Raji (cell line): ENCODE results near the gene KCNAB1.

Experiments
- POLR2A ChIP-seq: IDR thresholded peaks from 2 replicates; pipeline ENCODE4 v1.6.1; 2011; ENCODE audit warnings: low read depth, low read length, control low read depth; ENCODE audit not compliant: insufficient read depth

KCNAB1 gene

DNA sequence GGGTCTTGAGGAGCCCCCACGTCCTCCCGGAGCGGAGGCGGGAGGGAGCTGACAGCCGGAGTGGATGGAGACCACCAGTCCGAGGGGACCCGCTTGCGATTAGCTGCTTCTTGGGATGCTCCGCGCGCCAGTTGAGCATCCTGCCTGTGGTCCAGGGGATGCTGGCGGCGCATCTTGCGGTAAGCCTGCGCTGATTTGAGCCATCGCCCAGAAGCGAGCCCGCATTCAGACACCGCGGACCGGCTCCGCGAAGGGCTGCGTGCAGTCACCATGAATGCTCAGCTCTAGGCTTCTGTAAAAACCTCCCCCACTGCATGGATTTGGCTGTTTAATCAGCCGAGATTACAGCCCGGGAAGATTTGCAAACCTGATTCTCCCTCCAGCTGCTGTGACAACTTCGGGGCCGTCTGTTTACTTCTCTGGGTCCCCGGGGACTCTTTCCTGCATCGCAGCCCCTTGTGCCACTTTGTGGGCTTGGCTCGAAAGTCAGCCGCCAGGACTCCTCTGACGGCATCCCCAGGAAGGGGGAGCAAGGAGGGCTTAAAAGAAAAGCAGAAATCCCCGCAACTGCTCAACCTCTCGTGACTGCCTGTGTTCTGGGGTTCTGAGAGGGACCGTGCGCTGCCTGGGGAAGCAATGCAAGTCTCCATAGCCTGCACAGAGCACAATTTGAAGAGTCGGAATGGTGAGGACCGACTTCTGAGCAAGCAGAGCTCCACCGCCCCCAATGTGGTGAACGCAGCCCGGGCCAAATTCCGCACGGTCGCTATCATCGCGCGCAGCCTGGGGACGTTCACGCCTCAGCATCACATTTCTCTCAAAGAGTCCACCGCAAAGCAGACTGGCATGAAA lies 171.1 kb downstream of the KCNAB1 start:
- no peak for TF ChIP-seq POLR2A

DNA sequence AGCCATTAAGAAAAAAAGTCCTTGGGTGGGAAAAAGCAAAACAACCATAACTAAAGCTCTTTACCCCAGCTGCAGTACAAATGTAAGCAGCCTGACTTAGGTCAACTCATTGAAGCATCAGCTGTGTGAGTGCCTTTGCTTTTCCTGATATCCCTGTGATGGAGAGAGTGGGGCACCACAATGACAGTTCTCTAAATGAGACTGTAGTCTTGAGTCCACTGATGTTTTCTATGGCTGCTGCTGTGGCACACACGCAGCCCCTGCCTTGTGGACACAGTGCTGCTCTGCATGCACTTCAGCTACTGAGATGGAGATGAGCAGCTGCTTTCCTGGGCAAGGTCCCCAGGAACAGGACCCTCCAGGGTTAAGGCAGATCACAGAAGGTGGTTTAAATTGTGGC lies 173.2 kb downstream of the KCNAB1 start:
- no peak for TF ChIP-seq POLR2A

GRCh38 chr3:156297582-156297981 lies 177.2 kb downstream of the KCNAB1 start:
- no peak for TF ChIP-seq POLR2A

DNA sequence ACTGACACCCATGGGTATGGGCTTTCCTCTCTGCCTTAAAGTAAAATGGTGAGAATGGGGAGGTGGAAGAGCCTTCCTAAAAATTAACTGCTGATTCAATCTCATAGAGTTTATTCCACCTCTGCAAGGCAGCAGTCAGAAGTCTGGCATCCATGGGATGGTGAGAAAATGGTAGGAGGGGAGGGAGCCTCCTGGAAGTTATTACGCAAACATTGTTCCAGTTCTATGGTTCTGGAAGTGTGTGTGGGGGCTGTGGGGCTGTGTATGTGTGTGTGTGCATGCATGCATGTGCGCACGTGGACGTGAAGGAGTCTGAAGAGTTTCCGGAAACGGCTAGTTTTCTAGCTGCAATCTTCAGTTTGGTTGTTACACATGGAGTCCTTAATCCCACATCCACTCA lies 177.6 kb downstream of the KCNAB1 start:
- no peak for TF ChIP-seq POLR2A

- TF ChIP-seq POLR2A: no peak
These were observed 178.6 kb downstream of the KCNAB1 start for GRCh38 chr3:156298938-156299337.

GRCh38 chr3:156299569-156299968 lies 179.2 kb downstream of the KCNAB1 start:
- no peak for TF ChIP-seq POLR2A

DNA sequence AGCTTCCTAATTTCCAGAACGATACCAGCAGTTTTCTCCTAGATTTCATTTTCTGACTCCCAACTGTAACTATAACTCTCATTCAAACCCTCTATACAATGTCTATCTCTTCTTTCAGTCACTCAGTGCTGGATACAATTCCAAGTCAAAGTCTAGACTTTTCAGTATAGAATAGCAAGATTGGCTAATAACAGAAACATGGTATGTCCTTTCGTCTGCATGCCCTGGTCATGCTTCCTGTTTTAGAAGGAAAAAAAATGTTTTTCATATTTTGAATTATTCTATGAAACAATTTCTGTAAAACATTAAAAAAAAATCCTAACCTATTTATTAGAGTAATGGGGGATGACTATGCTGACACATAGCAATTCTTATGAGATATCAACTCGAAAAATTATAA lies 180.0 kb downstream of the KCNAB1 start:
- no peak for TF ChIP-seq POLR2A

GRCh38 chr3:156300929-156301840 lies 180.8 kb downstream of the KCNAB1 start:
- no peak for TF ChIP-seq POLR2A

GRCh38 chr3:156303001-156303707 lies 182.8 kb downstream of the KCNAB1 start:
- no peak for TF ChIP-seq POLR2A

GRCh38 chr3:156304406-156304805 lies 184.0 kb downstream of the KCNAB1 start:
- no peak for TF ChIP-seq POLR2A

- TF ChIP-seq POLR2A: no peak
These were observed 185.3 kb downstream of the KCNAB1 start for GRCh38 chr3:156305672-156306071.

DNA sequence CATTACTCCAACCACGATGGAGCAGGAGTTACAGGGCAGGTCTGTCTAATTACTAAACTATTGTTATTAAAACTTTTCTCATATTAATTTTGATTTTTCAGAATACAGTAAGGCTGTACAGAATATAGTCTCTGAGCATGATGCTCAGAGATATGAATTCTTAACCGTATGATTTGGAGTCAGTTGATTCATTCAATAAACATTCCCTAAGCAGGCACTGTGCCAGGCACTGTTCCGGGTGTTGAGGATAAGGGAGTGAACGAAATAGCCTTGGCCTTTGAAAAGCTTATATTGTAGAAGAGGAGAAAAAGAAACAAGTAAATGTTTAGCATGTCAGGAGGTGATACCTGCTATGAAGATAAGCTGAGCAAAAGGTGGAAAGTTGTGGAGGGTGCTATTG lies 187.3 kb downstream of the KCNAB1 start:
- no peak for TF ChIP-seq POLR2A

- TF ChIP-seq POLR2A: no peak
These were observed 191.1 kb downstream of the KCNAB1 start for GRCh38 chr3:156311431-156311830.

DNA sequence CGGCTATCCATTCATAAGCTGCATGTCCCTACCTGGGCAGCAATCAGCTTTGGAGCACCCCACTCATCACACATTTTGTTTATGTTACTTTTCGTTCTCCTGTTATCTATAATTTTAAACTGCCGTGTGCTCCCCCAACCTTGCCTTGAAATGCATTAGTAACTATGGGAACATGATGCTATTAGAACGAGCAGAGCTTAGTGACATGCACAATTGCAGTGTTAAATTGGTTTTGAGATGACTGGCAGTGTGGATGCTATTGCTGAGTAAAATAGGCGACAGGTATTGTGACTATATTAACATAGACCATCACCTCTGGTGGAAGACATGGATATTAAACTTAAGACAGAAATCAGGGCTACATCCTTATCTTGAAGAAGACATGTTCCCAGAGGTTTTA lies 191.6 kb downstream of the KCNAB1 start:
- TF ChIP-seq POLR2A: no peak

GRCh38 chr3:156316076-156316475 lies 195.7 kb downstream of the KCNAB1 start:
- no peak for TF ChIP-seq POLR2A
